ENCODE data around the gene OSBPL2.

GRCh38 chr20:62243906-62244515 lies 5.7 kb downstream of the OSBPL2 start:
- TF ChIP-seq STAT1 (IDR thresholded peaks at IDR 0.05; ENCODE audit: unreplicated experiment) (no peak), CTCF (conservative IDR thresholded peaks at IDR 0.05; ENCODE audit: low read depth in 2 of 2) (no peak), EZH2 (IDR thresholded peaks at IDR 0.05; ENCODE audit: low read depth, unreplicated experiment) (no peak), CREB1 (CRISPR knock-in tag; IDR thresholded peaks at IDR 0.05; ENCODE audit: low read depth) (no peak), JUNB (IDR thresholded peaks at IDR 0.05; ENCODE audit: unreplicated experiment) (no peak), ZNF114 (CRISPR knock-in tag; IDR thresholded peaks at IDR 0.05) (no peak), POLR2AphosphoS5 (IDR thresholded peaks at IDR 0.05; ENCODE audit: low read depth) (no peak), EZH2phosphoT487 (IDR thresholded peaks at IDR 0.05; ENCODE audit: unreplicated experiment) (no peak), REST (IDR thresholded peaks at IDR 0.05; ENCODE audit: unreplicated experiment) (no peak), ZNF462 (CRISPR knock-in tag; IDR thresholded peaks at IDR 0.05) (no peak), ETS1 (IDR thresholded peaks at IDR 0.05) (no peak), NANOG (IDR thresholded peaks at IDR 0.05; ENCODE audit: borderline replicate concordance) (no peak)

All from GM23338 (cell line).